Naive B cell (primary cell): ENCODE results near the gene ZNF385D. TPM values are rescaled to one million over a fixed set of nuclear protein-coding genes. Genes with fewer than 3 reads are reported as not detected.
"Not testable (repeated sequence)": the region's sequence is repeated elsewhere in the genome, so short reads cannot be mapped to it uniquely, and the experiment has no call there.

Experiments
- ATAC-seq, 2 donors: fragments of 150-1000 bp; cut with Tn5 transposase; 2 replicates each; pipeline ENCODE4 v1.10.0; 2021; ENCODE audit warnings: low read depth in 2 of 2, mild to moderate bottlenecking in 2 of 2, moderate library complexity in 2 of 2
- DNase-seq: peaks from one replicate; pipeline ENCODE4 v3.0.0; 2022
- H3K27ac Mint-ChIP-seq, 6 donors: one replicate each; pipeline ENCODE4 v1.8.0; 2020 to 2022; ENCODE audit warnings: mild to moderate bottlenecking in 6 of 6, mixed read lengths in 6 of 6, moderate library complexity in 5 of 6, inconsistent platforms in 2 of 6
- H3K27me3 Mint-ChIP-seq, 3 donors: one replicate each; pipeline ENCODE4 v1.8.0; 2021 to 2022; ENCODE audit warnings: mixed read lengths in 3 of 3, mild to moderate bottlenecking in 1 of 3
- H3K36me3 Mint-ChIP-seq, 2 donors: one replicate each; pipeline ENCODE4 v1.8.0; 2020 to 2022; ENCODE audit warnings: mixed read lengths in 2 of 2, inconsistent platforms in 1 of 2, mild to moderate bottlenecking in 1 of 2
- H3K4me1 Mint-ChIP-seq, 3 donors: one replicate each; pipeline ENCODE4 v1.8.0; 2020 to 2022; ENCODE audit warnings: mixed read lengths in 3 of 3, inconsistent platforms in 1 of 3, mild to moderate bottlenecking in 1 of 3, moderate library complexity in 1 of 3
- H3K4me3 Mint-ChIP-seq, 8 donors: one replicate each; pipeline ENCODE4 v1.8.0; 2020 to 2022; ENCODE audit warnings: mild to moderate bottlenecking in 8 of 8, mixed read lengths in 8 of 8, moderate library complexity in 8 of 8, inconsistent platforms in 2 of 8
- H3K9me3 Mint-ChIP-seq, 7 donors: one replicate each; pipeline ENCODE4 v1.8.0; 2020 to 2022; ENCODE audit warnings: mixed read lengths in 7 of 7, mild to moderate bottlenecking in 5 of 7, inconsistent platforms in 2 of 7, moderate library complexity in 1 of 7
- polyA plus RNA-seq, 6 donors: library from polyadenylated mRNA; unstranded; fragments of 300-500 nt; fragmentation: Illumina TruSeq; gene quantifications; one replicate each; pipeline ENCODE4 v1.2.3, GENCODE V29; 2021; ENCODE audit warnings: low read depth in 6 of 6

The ZNF385D gene
- polyA plus RNA-seq, 6 donors from 2014 or later: 0.31 to 0.98 (median 0.88) TPM; not detected in 3

GRCh38 chr3:21500834-21501233 is 250.2 kb downstream of the ZNF385D start:
- Mint-ChIP-seq H3K4me1 (no peaks in the 10 kb centered on the region), H3K4me3 (no peak overlapping the region), H3K27me3 (no peaks in the 10 kb centered on the region), H3K36me3 (no peaks in the 10 kb centered on the region), H3K27ac (no peak overlapping the region), H3K9me3 (peaks cover 0 to 19% (median 3%) of the 10 kb centered on the region in 7 donors)
- no peak for ATAC-seq
- DNase-seq: no peak

GRCh38 chr3:21490671-21491070 is 260.3 kb downstream of the ZNF385D start:
- not testable (repeated sequence) for H3K27ac Mint-ChIP-seq

GRCh38 chr3:21487520-21487919 is 263.5 kb downstream of the ZNF385D start:
- Mint-ChIP-seq H3K27me3 (no peaks in the 10 kb centered on the region), H3K36me3 (no peaks in the 10 kb centered on the region), H3K4me3 (no peak overlapping the region), H3K27ac (no peak overlapping the region), H3K4me1 (no peaks in the 10 kb centered on the region), H3K9me3 (peaks cover 0 to 2% (median 0%) of the 10 kb centered on the region in 7 donors)
- DNase-seq (no peak), ATAC-seq (no peak)

More at GRCh38 chr3:21490671-21491070, 260.3 kb downstream of the ZNF385D start:
- DNase-seq, H3K4me3 Mint-ChIP-seq, H3K9me3 Mint-ChIP-seq, ATAC-seq, H3K27me3 Mint-ChIP-seq, H3K36me3 Mint-ChIP-seq, H3K4me1 Mint-ChIP-seq: not testable (repeated sequence)

GRCh38 chr3:21486024-21486935 is 264.7 kb downstream of the ZNF385D start:
- H3K27ac Mint-ChIP-seq, ATAC-seq, H3K4me1 Mint-ChIP-seq, H3K4me3 Mint-ChIP-seq, DNase-seq, H3K9me3 Mint-ChIP-seq, H3K27me3 Mint-ChIP-seq, H3K36me3 Mint-ChIP-seq: not testable (repeated sequence)

GRCh38 chr3:21484828-21485144 is 266.2 kb downstream of the ZNF385D start:
- Mint-ChIP-seq H3K9me3 (peaks cover 0 to 3% (median 0%) of the 10 kb centered on the region in 7 donors), H3K4me1 (no peaks in the 10 kb centered on the region), H3K27me3 (no peaks in the 10 kb centered on the region), H3K4me3 (no peak overlapping the region), H3K27ac (no peak overlapping the region), H3K36me3 (no peaks in the 10 kb centered on the region)
- no peak for DNase-seq
- ATAC-seq: no peak

GRCh38 chr3:21484057-21484827 is 266.8 kb downstream of the ZNF385D start:
- no peak for DNase-seq
- Mint-ChIP-seq H3K9me3 (peaks cover 0 to 3% (median 0%) of the 10 kb centered on the region in 7 donors), H3K4me1 (no peaks in the 10 kb centered on the region), H3K36me3 (no peaks in the 10 kb centered on the region), H3K27ac (no peak overlapping the region), H3K4me3 (no peak overlapping the region), H3K27me3 (no peaks in the 10 kb centered on the region)
- ATAC-seq: no peak

GRCh38 chr3:21481991-21482390 is 269.0 kb downstream of the ZNF385D start:
- H3K27me3 Mint-ChIP-seq: no peaks in the 10 kb centered on the region
- H3K36me3 Mint-ChIP-seq: no peaks in the 10 kb centered on the region
- ATAC-seq: no peak
- H3K4me1 Mint-ChIP-seq: no peaks in the 10 kb centered on the region
- DNase-seq: no peak
- H3K4me3 Mint-ChIP-seq: no peak overlapping the region
- no peak overlapping the region for H3K27ac Mint-ChIP-seq
- H3K9me3 Mint-ChIP-seq: peaks cover 0 to 8% (median 0%) of the 10 kb centered on the region in 7 donors

GRCh38 chr3:21477541-21478288 is 273.3 kb downstream of the ZNF385D start:
- Mint-ChIP-seq H3K27me3 (no peaks in the 10 kb centered on the region), H3K27ac (no peak overlapping the region), H3K4me1 (no peaks in the 10 kb centered on the region), H3K9me3 (peaks cover 0 to 12% (median 1%) of the 10 kb centered on the region in 7 donors), H3K4me3 (no peak overlapping the region), H3K36me3 (no peaks in the 10 kb centered on the region)
- DNase-seq (no peak), ATAC-seq (no peak)

- no peaks in the 10 kb centered on the region for H3K4me1 Mint-ChIP-seq
- no peaks in the 10 kb centered on the region for H3K27me3 Mint-ChIP-seq
- DNase-seq (no peak), ATAC-seq (no peak)
- no peak overlapping the region for H3K27ac Mint-ChIP-seq
- no peak overlapping the region for H3K4me3 Mint-ChIP-seq
- peaks cover 0 to 9% (median 2%) of the 10 kb centered on the region in 7 donors for H3K9me3 Mint-ChIP-seq
- H3K36me3 Mint-ChIP-seq: no peaks in the 10 kb centered on the region
These were observed 284.5 kb downstream of the ZNF385D start for GRCh38 chr3:21466476-21466875.

- Mint-ChIP-seq H3K27me3 (no peaks in the 10 kb centered on the region), H3K27ac (no peak overlapping the region), H3K4me1 (no peaks in the 10 kb centered on the region), H3K36me3 (no peaks in the 10 kb centered on the region), H3K9me3 (peaks cover 0 to 5% (median 0%) of the 10 kb centered on the region in 7 donors), H3K4me3 (no peak overlapping the region)
- DNase-seq: no peak
- no peak for ATAC-seq
These were observed 286.3 kb downstream of the ZNF385D start for GRCh38 chr3:21464746-21465145.

GRCh38 chr3:21463319-21463718 is 287.7 kb downstream of the ZNF385D start:
- DNase-seq: no peak
- H3K4me1 Mint-ChIP-seq: no peaks in the 10 kb centered on the region
- H3K27ac Mint-ChIP-seq: no peak overlapping the region
- H3K27me3 Mint-ChIP-seq: no peaks in the 10 kb centered on the region
- peaks cover 0 to 5% (median 0%) of the 10 kb centered on the region in 7 donors for H3K9me3 Mint-ChIP-seq
- H3K4me3 Mint-ChIP-seq: no peak overlapping the region
- no peak for ATAC-seq
- no peaks in the 10 kb centered on the region for H3K36me3 Mint-ChIP-seq

- no peak overlapping the region for H3K4me3 Mint-ChIP-seq
- ATAC-seq: no peak
These were observed 288.9 kb downstream of the ZNF385D start for GRCh38 chr3:21462141-21462540.

GRCh38 chr3:21457084-21457483 is 293.9 kb downstream of the ZNF385D start:
- DNase-seq (no peak), ATAC-seq (no peak)
- no peak overlapping the region for H3K4me3 Mint-ChIP-seq
- H3K36me3 Mint-ChIP-seq: no peaks in the 10 kb centered on the region
- H3K4me1 Mint-ChIP-seq: no peaks in the 10 kb centered on the region
- peaks cover 2 to 23% (median 8%) of the 10 kb centered on the region in 7 donors for H3K9me3 Mint-ChIP-seq
- H3K27ac Mint-ChIP-seq: no peak overlapping the region
- H3K27me3 Mint-ChIP-seq: no peaks in the 10 kb centered on the region

More at GRCh38 chr3:21462141-21462540, 288.9 kb downstream of the ZNF385D start:
- no peaks in the 10 kb centered on the region for H3K36me3 Mint-ChIP-seq
- no peaks in the 10 kb centered on the region for H3K27me3 Mint-ChIP-seq
- peaks cover 0 to 6% (median 4%) of the 10 kb centered on the region in 7 donors for H3K9me3 Mint-ChIP-seq
- no peak for DNase-seq
- H3K27ac Mint-ChIP-seq: no peak overlapping the region
- H3K4me1 Mint-ChIP-seq: no peaks in the 10 kb centered on the region
